Fibroblast of the aortic adventitia (primary cell): ENCODE data around the gene SLC26A8. TPM values are rescaled to one million over a fixed set of nuclear protein-coding genes. Genes with fewer than 3 reads are reported as not detected.
A peak's percentile ranks its signal among the peaks of the same experiment; 100 is the strongest.
"Not testable (repeated sequence)": the region's sequence is repeated elsewhere in the genome, so short reads cannot be mapped to it uniquely, and the experiment has no call there.

Source experiments
- DNase-seq: peaks from one replicate; pipeline ENCODE4 v3.0.0-alpha.2; 2010; ENCODE audit warnings: low read depth
- H3K4me3 ChIP-seq: 2 replicates; pipeline ENCODE4 v1.5.1; 2011; ENCODE audit warnings: low read depth, mild to moderate bottlenecking, control low read depth, low read length, moderate library complexity
- CTCF ChIP-seq: IDR thresholded peaks from 2 replicates; pipeline ENCODE4 v1.5.1; 2011; ENCODE audit warnings: mild to moderate bottlenecking, low read length, control low read depth, inconsistent platforms; ENCODE audit not compliant: insufficient read depth
- total RNA-seq: library from RNA; depleted of rRNA; stranded (reverse); fragments of >200 nt; gene quantifications from 2 replicates; pipeline ENCODE4 v1.2.3, GENCODE V29; 2012; ENCODE audit warnings: low replicate concordance

SLC26A8 gene
- total RNA-seq, 1 donor, result 0.18 TPM

GRCh38 chr6:35911871-35912653 is 112.4 kb downstream of the SLC26A8 start:
- no peak overlapping the region for H3K4me3 ChIP-seq
- peak; percentile 71 for DNase-seq
- no peak for TF ChIP-seq CTCF

- not testable (repeated sequence) for DNase-seq, H3K4me3 ChIP-seq
Observed at GRCh38 chr6:35909571-35909970, 114.9 kb downstream of the SLC26A8 start.

- H3K4me3 ChIP-seq, DNase-seq: not testable (repeated sequence)
Observed at GRCh38 chr6:35908753-35909401, 115.6 kb downstream of the SLC26A8 start.

GRCh38 chr6:35907750-35908149 is 116.7 kb downstream of the SLC26A8 start:
- no peak overlapping the region for H3K4me3 ChIP-seq
- DNase-seq, result no peak
- no peak for TF ChIP-seq CTCF

GRCh38 chr6:35906499-35906846 is 118.0 kb downstream of the SLC26A8 start:
- DNase-seq, result no peak
- TF ChIP-seq CTCF, result no peak

GRCh38 chr6:35905841-35906498 is 118.5 kb downstream of the SLC26A8 start:
- H3K4me3 ChIP-seq, result no peak overlapping the region
- DNase-seq, result no peak
- TF ChIP-seq CTCF, result no peak

More at GRCh38 chr6:35906499-35906846, 118.0 kb downstream of the SLC26A8 start:
- no peak overlapping the region for H3K4me3 ChIP-seq

GRCh38 chr6:35905141-35905785 is 119.2 kb downstream of the SLC26A8 start:
- no peak for TF ChIP-seq CTCF
- DNase-seq, result no peak
- H3K4me3 ChIP-seq, result no peak overlapping the region
